Neural progenitor cell (in vitro differentiated cells): ENCODE measurements around the gene INSC. TPM values are rescaled to one million over a fixed set of nuclear protein-coding genes. Genes with fewer than 3 reads are reported as not detected.

Experiments used
- DNase-seq: peaks from one replicate; pipeline ENCODE4 v3.0.0-alpha.2; 2016; ENCODE audit warnings: low spot score
- H2AFZ ChIP-seq: fragments of 200-600 bp; sonication (generic); replicated peaks from 2 replicates; pipeline ENCODE4 v1.6.1; 2016; ENCODE audit warnings: antibody characterized with exemption
- H3F3A ChIP-seq: fragments of 200-600 bp; sonication (generic); 2 replicates; pipeline ENCODE4 v1.6.1; 2016; ENCODE audit warnings: antibody characterized with exemption, low read depth
- H3K27ac ChIP-seq: fragments of 200-600 bp; sonication (generic); 2 replicates; pipeline ENCODE4 v1.5.1; 2016; ENCODE audit warnings: mild to moderate bottlenecking
- H3K27me3 ChIP-seq: fragments of 200-600 bp; sonication (generic); 2 replicates; pipeline ENCODE4 v1.6.1; 2016; ENCODE audit warnings: mild to moderate bottlenecking, moderate library complexity
- H3K36me3 ChIP-seq: fragments of 200-600 bp; sonication (generic); 2 replicates; pipeline ENCODE4 v1.5.1; 2016
- H3K4me1 ChIP-seq: fragments of 200-600 bp; sonication (generic); 2 replicates; pipeline ENCODE4 v1.6.1; 2016; ENCODE audit warnings: mixed run types
- H3K4me2 ChIP-seq: fragments of 200-600 bp; sonication (generic); 2 replicates; pipeline ENCODE4 v1.6.1; 2016
- H3K4me3 ChIP-seq: fragments of 200-600 bp; sonication (generic); 2 replicates; pipeline ENCODE4 v1.5.1; 2016
- H3K79me2 ChIP-seq: fragments of 200-600 bp; sonication (generic); 2 replicates; pipeline ENCODE4 v1.6.1; 2016; ENCODE audit warnings: low read depth
- H3K9ac ChIP-seq: fragments of 200-600 bp; sonication (generic); 2 replicates; pipeline ENCODE4 v1.6.1; 2016
- H3K9me3 ChIP-seq: fragments of 200-600 bp; sonication (generic); 2 replicates; pipeline ENCODE4 v1.5.1; 2016; ENCODE audit warnings: low read depth
- H4K20me1 ChIP-seq: fragments of 200-600 bp; sonication (generic); 2 replicates; pipeline ENCODE4 v1.6.1; 2016; ENCODE audit warnings: low read depth
- H3K27ac Mint-ChIP-seq: 3 replicates; pipeline ENCODE4 v1.8.0; 2021; ENCODE audit warnings: mixed read lengths
- H3K27me3 Mint-ChIP-seq: 2 replicates; pipeline ENCODE4 v1.8.0; 2022; ENCODE audit warnings: low read depth, mild to moderate bottlenecking, inconsistent platforms, moderate library complexity, mixed read lengths; ENCODE audit not compliant: insufficient read depth
- H3K36me3 Mint-ChIP-seq: 3 replicates; pipeline ENCODE4 v1.8.0; 2021; ENCODE audit warnings: mixed read lengths
- H3K4me1 Mint-ChIP-seq: 3 replicates; pipeline ENCODE4 v1.8.0; 2021; ENCODE audit warnings: mixed read lengths
- H3K4me3 Mint-ChIP-seq: 3 replicates; pipeline ENCODE4 v1.8.0; 2021; ENCODE audit warnings: mild to moderate bottlenecking, moderate library complexity, mixed read lengths
- H3K9me3 Mint-ChIP-seq: 3 replicates; pipeline ENCODE4 v1.8.0; 2020; ENCODE audit warnings: mixed read lengths
- CTCF ChIP-seq: fragments of 200-600 bp; sonication (generic); IDR thresholded peaks from 2 replicates; pipeline ENCODE4 v1.5.1; 2017; ENCODE audit warnings: antibody characterized with exemption, mild to moderate bottlenecking
- EZH2 ChIP-seq: fragments of 200-600 bp; sonication (generic); IDR thresholded peaks from 2 replicates; pipeline ENCODE4 v1.6.1; 2017; ENCODE audit warnings: antibody characterized with exemption, mild to moderate bottlenecking, moderate library complexity
- EZH2phosphoT487 ChIP-seq: fragments of 200-600 bp; sonication (generic); IDR thresholded peaks from 2 replicates; pipeline ENCODE4 v1.6.1; 2017; ENCODE audit warnings: antibody characterized with exemption
- total RNA-seq: library from RNA; depleted of rRNA; stranded (reverse); fragments of >200 nt; gene quantifications from 2 replicates; pipeline ENCODE4 v1.2.3, GENCODE V29; 2015; ENCODE audit warnings: low replicate concordance

The INSC gene
- total RNA-seq, 1 donor from 2014 or later: 0.09 TPM

DNA sequence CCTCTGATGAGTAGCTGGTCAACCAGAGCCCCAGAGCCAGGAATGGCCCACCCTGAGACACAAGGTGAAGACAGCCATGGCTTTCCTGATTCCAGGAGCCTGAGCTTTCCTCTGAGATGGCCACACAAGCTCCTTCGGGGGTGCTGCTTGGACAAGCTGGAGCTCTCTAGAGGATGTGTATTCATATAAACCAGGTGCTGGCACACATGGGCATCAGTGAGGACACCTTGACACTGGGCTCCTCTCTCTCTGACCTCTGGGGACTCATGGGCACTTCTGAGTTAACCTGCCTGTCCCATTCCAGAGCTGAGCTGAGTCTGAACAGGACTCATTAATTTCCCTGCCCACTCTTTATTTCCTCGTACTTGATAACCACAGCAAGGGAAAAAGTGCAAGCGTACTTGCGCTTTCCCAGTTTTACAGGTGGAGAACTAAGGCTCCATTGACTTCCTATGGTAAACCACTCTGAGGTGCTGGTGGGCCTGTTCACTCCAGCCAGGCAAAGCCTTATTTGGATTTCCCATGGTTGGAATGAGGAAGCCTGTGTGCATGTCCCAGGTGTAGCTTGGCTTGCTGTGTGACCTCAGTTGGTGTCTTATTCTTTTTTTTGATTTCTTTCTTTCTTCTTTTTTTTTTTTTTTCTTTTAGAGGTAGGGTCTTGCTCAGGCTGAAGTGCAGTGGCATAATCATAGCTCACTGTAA, 25.4 kb downstream of the INSC start:
- no peaks in the 10 kb centered on the region for H3K36me3 ChIP-seq
- H3K4me1 ChIP-seq: peaks cover 9% of the 10 kb centered on the region
- Mint-ChIP-seq H3K36me3 (no peaks in the 10 kb centered on the region), H3K27me3 (no peaks in the 10 kb centered on the region), H3K27ac (no peak overlapping the region), H3K4me3 (no peak overlapping the region), H3K4me1 (peaks cover 2% of the 10 kb centered on the region), H3K9me3 (no peaks in the 10 kb centered on the region)
- H3K9me3 ChIP-seq: no peaks in the 10 kb centered on the region
- no peak for TF ChIP-seq EZH2
- no peak for TF ChIP-seq EZH2phosphoT487
- no peak for TF ChIP-seq CTCF
- H3K4me2 ChIP-seq: no peak overlapping the region
- no peak overlapping the region for H3K4me3 ChIP-seq
- H2AFZ ChIP-seq: no peak overlapping the region
- no peak overlapping the region for H3K27ac ChIP-seq
- no peaks in the 10 kb centered on the region for H4K20me1 ChIP-seq
- no peaks in the 10 kb centered on the region for H3K79me2 ChIP-seq
- H3K27me3 ChIP-seq: no peaks in the 10 kb centered on the region
- no peaks in the 10 kb centered on the region for H3F3A ChIP-seq
- H3K9ac ChIP-seq: no peak overlapping the region
- no peak for DNase-seq

DNA sequence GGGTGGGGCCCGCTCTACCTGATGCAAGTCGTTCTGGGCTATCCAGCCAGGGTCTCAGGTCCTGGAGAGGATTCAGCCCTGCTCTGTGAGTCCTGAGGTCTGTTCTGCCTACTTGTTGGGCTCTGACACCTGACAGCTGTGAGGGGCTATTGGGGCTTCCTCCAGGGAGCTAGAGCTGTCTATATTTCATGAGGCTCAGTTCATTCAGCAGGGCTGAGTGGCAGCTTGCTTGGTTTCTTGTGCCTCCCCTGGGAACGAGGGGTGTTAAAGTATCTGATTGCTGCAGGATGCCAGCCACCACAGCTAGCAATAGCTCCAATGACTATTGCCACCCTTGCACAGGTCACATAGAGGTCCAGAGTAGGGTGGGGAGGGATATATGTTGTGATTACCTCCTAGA, 26.7 kb downstream of the INSC start:
- H3K36me3 ChIP-seq: no peaks in the 10 kb centered on the region
- DNase-seq: no peak
- no peak for TF ChIP-seq EZH2phosphoT487
- no peak for TF ChIP-seq EZH2
- TF ChIP-seq CTCF: no peak
- Mint-ChIP-seq H3K4me3 (no peak overlapping the region), H3K27me3 (no peaks in the 10 kb centered on the region), H3K27ac (no peak overlapping the region), H3K4me1 (peaks cover 6% of the 10 kb centered on the region), H3K36me3 (no peaks in the 10 kb centered on the region), H3K9me3 (no peaks in the 10 kb centered on the region)
- H3F3A ChIP-seq: no peaks in the 10 kb centered on the region
- no peaks in the 10 kb centered on the region for H4K20me1 ChIP-seq
- no peaks in the 10 kb centered on the region for H3K79me2 ChIP-seq
- H3K4me1 ChIP-seq: peaks cover 15% of the 10 kb centered on the region
- no peaks in the 10 kb centered on the region for H3K27me3 ChIP-seq
- no peak overlapping the region for H3K4me3 ChIP-seq
- no peak overlapping the region for H2AFZ ChIP-seq
- H3K9me3 ChIP-seq: no peaks in the 10 kb centered on the region
- H3K9ac ChIP-seq: no peak overlapping the region
- H3K27ac ChIP-seq: no peak overlapping the region
- H3K4me2 ChIP-seq: no peak overlapping the region

DNA sequence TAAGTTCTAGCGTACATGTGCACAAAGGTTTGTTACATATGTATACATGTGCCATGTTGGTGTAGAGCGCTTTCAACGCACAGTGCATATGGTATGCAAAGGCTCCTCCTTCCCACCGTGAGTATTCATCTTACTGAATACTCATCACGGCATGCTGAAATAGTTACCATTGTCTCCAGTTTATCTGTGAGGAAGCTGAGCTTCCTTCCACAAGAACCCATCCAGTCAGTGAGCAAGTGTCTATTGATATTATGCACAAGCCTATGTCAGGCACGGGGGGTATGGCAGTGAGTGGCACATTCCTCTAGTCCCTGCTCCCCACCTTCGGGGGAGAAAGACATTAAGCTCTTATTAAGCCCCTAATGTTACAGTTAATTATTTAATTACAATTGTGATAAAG, 28.1 kb downstream of the INSC start:
- no peaks in the 10 kb centered on the region for H3K9me3 ChIP-seq
- no peak overlapping the region for H3K4me2 ChIP-seq
- Mint-ChIP-seq H3K27me3 (no peaks in the 10 kb centered on the region), H3K4me1 (peaks cover 20% of the 10 kb centered on the region), H3K4me3 (no peak overlapping the region), H3K9me3 (no peaks in the 10 kb centered on the region), H3K27ac (no peak overlapping the region), H3K36me3 (no peaks in the 10 kb centered on the region)
- H4K20me1 ChIP-seq: no peaks in the 10 kb centered on the region
- no peaks in the 10 kb centered on the region for H3K79me2 ChIP-seq
- H3K27ac ChIP-seq: no peak overlapping the region
- no peak for DNase-seq
- H3K9ac ChIP-seq: no peak overlapping the region
- no peaks in the 10 kb centered on the region for H3K27me3 ChIP-seq
- peaks cover 25% of the 10 kb centered on the region for H3K4me1 ChIP-seq
- no peak overlapping the region for H2AFZ ChIP-seq
- TF ChIP-seq EZH2 (no peak), EZH2phosphoT487 (no peak), CTCF (no peak)
- H3F3A ChIP-seq: no peaks in the 10 kb centered on the region
- H3K36me3 ChIP-seq: no peaks in the 10 kb centered on the region
- H3K4me3 ChIP-seq: no peak overlapping the region
